DMS 273 (cell line): ENCODE measurements around the gene YPEL2.
A peak's percentile ranks its signal among the peaks of the same experiment; 100 is the strongest.
"Not testable (repeated sequence)": the region's sequence is repeated elsewhere in the genome, so short reads cannot be mapped to it uniquely, and the experiment has no call there.

ENCODE experiments used
- DNase-seq: peaks from one replicate; lab custom pipeline; 2025; ENCODE audit not compliant: unreplicated experiment; lab: John Stamatoyannopoulos, UW

The YPEL2 gene, protein sequence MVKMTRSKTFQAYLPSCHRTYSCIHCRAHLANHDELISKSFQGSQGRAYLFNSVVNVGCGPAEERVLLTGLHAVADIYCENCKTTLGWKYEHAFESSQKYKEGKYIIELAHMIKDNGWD

DNA sequence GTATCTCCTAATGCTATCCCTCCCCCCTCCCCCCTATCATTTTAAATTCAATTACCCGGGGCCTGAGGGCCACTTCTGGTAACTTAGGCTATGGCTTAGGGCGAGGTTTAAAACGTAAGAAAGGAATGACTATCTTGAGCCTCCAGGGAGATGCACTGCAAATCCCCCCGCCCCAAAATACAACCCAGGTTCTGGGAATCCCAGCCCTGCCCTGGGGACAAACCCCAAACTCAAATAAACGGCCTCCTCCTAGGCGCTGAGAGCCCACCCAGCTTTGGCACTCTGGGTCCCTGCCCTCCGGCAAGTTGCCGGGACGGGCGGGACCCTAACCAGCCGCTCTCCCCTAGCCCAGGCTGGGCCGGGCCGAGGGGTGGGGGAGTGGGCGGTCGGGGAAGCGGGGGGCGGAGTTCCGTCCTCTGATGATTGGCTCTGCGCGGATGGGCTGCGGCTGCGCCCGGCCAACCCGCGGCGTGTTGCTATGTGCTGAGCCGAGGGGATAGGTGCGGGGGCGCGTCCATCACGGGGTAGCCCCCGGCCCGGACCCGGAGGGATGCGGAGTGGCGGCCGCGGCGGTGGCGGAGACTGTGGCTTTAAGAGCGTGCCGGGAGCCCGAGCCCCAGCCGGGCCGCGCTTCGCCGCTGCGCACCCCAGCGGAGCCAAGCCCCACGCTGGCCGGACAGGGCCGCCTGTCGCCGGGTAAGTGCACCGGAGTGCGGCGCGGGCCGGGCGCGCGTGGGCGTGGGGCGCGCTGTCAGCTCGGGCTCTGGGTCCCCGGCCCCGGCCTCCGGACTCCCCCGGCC lies at the start of gene YPEL2:
TSS of gene YPEL2 (plus strand) at position 527 of the 800 bp plus-strand sequence. CDS start 21,755 bp downstream, outside the sequence.
- peak; percentile 98 for DNase-seq

DNA sequence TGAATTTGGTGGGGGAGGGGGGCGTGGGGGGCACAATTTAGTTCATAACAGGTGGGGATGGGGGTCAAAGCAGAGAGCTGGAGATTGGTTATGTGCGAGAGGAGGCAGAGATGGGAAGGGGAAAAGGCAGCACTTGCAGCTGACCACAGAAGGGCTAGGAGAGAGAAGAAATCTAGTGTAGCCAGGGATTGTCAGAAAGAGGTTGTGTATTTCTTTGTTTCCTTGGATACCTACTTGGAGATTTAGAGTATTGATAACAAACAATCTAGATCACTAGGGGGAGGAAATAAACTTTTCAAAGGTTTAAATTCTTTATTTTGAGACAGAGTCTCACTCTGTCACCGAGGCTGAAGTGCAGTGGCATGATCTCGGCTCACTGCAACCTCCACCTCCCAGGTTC lies 47.1 kb upstream of the YPEL2 start:
- DNase-seq = no peak

DNA sequence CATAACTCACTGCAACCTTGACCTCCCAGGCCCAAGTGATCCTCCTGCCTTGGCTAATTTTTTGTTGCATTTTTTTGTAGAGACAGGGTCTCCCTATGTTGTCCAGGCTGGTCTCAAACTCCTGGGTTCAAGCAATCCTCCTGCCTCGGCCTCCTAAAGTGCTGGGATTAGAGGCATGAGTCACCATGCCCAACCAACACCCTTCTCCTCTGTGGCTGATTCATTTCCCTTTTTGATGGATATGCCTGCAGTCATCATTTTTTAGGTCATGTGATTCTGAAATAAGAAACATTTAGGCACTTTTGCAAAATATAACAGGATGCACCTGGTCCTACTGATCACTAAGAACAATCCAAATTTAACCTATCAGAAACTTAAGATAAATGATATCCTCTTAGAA lies 44.0 kb upstream of the YPEL2 start:
- no peak for DNase-seq

DNA sequence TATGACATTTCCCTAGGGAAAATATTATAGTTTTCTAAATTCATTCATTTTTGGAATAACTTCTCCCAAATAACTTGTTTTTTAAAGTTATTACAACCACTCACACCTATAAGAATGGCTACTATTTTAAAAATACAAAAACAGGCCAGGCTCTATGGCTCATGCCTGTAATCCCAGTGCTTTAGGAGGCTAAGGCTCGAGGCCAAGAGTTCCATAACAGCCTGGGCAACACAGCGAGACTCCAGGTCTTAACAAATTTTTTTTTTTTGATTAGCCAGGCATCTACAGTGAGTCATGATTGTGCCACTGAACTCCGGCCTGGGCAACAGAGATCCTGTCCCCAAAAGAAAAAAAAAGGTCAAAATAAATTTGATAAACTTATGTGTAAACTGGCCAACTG lies 43.6 kb upstream of the YPEL2 start:
- DNase-seq = no peak

DNA sequence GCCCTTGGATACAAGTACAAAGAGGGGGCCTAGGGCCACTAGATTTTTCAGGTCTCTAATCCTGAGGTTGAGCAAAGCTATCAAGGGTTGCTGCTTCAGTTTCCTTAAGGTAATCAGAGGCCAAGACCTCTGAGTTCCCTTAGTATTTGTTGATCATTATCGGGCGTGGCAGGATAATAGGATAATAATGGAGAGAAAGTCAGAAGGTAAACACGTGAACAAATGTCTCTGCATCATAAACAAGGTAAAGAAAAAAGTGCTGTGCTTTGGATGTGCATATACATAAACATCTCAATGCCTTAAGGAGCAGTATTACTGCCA lies 41.5 kb upstream of the YPEL2 start:
- DNase-seq = no peak

DNA sequence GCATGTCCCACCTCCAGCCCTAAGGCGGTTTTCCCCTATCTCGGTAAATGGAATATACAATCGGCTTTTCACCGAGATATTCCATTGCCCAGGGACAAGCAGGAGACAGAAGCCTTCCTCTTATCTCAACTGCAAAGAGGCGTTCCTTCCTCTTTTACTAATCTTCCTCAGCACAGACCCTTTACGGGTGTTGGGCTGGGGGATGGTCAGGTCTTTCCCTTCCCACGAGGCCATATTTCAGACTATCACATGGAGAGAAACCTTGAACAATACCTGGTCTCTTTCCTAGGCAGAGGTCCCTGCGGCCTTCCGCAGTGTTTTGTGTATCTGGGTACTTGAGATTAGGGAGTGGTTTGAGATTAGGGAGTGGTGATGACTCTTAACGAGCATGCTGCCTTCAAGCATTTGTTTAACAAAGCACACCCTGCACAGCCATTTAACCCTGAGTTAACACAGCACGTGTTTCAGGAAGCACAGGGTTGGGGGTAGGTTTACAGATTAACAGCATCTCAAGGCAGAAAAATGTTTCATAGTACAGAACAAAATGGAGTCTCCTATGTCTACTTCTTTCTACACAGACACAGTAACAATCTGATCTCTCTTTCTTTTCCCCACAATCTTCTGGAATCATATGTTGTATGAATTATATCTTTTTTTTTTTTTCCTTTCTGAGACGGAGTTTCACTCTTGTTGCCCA lies 41.0 kb upstream of the YPEL2 start:
- DNase-seq = not testable (repeated sequence)

DNA sequence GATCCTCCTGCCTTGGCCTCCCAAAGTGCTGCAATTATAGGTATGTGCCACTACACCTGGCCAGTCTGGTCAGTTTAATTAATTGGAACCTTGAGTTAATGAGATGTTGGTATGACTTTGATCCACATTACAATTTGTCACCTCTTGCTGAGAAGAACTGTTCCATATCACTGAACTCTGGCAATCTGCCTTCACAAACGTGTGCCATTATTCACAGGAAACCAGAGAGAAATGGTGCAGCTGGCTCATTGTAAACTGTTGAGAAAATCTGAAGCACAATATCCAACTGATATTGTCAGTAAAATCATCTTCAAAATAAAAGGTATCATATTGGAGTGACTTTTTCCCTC lies 39.3 kb upstream of the YPEL2 start:
- no peak for DNase-seq

DNA sequence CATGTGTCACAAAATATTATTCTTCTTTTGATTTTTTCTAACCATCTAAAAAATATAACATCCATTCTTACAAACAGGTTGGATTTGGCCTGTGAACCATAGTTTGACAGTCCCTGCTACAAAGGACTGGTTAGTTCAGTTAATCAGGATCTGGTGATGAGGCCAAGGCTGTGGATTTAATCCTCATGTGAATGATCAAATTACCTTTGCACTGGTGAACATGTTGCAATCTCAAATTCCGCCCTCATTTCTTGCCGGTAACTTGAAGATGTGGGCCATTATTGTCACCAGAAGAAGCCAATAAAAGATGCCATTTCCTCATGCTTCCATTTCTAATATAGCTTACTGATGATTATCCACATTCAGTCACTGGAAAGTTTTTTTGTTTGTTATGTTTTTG lies 35.3 kb upstream of the YPEL2 start:
- DNase-seq = no peak

DNA sequence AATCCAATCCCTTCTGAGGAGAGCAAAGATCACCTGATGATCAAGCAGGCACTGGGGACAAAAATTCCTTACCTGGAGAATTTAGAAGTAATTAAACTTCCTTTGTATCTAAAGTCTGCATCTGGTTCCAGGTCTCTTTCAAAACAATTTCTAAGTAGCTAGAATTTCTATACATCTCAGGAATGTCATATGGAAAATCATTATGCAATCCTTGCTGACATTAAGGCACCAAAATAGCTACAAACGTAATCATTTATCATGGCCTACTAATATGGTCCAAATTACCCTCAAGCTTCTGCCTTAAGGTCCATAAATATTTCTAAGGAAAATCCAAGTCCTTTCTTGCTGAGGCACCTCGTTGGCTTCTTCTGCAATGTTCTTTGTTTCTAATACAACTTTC lies 32.9 kb upstream of the YPEL2 start:
- no peak for DNase-seq

DNA sequence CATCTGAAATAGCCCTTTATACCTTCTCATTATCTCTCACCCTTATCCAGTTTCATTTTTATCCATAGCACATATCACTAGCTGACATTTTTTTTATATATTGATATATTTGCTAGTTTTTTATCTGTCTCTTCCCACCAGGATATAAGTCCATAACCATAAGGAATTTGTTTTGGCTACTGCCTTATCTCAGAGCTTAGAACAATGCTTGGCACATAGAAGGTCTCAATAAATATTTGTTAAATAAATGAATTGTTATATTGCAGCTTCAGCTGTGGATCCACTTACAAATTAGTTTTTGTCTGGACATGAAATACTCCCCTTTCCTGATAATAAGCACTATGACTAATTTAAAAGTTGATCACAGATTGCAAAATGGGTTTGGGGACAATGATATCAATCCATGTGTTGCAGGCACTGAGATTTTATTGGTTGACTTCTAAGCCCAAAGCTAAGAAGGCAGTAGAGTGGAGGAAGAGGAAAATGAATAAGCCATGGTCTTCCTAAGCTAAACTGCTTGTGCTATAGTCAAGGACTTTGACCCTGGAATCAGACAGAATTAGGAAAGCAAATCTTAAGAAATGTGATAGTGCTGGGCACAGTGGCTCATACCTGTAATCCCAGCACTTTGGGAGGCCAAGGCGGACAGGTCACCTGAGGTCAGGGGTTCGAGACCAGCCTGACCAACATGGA lies 31.9 kb upstream of the YPEL2 start:
- no peak for DNase-seq

DNA sequence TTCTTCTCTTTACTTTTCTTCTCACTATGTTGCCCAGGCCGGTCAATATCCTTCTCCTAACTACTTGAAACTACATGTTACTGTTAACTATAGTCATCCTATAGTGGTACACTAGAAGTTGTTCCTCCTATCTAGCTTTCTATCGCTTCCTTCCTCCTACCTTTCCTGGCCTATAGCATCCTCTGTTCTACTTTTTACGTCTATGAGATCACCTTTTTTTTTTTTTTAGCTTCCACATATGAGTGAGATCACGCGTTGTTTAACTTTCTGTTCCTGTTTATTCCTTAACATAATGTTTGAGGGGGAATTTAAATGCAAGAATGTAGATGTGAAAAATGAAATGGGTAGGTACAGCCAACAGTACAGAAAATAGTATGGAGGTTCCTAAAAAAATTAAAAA lies 30.5 kb upstream of the YPEL2 start:
- DNase-seq = no peak

DNA sequence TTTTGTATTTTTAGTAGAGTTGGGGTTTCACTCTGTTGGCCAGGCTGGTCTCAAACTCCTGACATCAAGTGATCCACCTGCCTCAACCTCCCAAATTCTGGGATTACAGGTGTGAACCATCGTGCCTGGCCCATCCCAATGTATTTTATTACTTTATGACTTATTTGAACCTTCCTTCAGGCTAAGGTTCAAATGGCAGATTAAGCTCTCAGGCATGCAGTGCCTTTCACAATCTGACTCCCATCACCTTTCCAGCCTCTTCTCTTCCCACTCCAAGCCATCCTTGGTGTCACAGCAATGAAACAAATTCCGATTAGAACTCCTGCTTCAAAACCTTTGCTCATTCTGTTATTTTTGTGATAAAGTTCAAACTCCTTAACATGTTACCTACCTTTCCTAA lies 26.6 kb upstream of the YPEL2 start:
- no peak for DNase-seq

DNA sequence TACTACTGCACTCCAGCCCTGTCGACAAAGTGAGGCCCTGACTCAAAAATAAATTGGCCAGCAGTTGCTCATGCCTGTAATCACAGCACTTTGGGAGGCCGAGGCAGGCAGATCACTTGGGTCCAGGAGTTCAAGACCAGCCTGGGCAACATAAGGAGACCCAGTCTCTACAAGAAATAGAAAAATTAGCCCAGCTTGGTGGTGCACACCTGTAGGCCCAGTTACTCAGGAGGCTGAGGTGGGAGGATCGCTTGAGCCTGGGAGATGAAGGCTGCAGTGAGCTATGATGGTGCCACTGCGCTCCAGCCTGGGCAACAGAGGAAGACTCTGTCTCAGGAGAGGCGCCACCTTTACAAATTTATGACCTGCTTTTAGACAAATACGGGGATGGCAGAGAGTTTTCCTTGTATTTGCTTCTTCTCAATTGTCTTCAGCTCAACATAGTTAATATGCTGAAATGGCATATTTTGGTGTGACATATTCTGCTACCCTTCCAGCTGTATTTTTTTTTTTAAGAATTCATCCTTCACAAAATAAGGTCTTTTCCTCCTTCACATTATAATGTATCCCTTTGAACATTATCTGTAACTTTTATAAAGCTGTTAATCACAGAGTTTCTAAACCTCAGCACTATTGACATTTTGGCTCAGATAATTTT lies 21.1 kb upstream of the YPEL2 start:
- DNase-seq = no peak

DNA sequence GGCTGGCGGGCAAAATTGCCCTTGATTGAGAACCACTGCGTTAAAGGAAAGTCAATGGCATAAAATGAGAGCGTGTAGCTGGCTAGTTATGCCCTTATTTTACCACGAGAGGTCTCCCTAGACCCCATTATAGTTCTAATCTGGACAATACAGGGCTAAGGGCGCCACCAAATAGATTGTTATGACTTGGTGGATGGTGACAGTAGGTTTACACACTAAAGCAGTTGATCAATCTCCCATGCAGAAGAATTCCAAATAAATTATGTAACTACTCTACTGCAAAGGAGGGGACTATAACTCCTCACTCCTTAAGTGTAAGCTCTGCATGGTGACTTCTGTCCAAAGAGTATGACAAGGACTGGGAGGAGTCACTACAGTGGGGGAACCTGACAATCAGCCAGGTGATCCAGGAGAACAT lies 20.4 kb upstream of the YPEL2 start:
- peak; percentile 85 for DNase-seq

DNA sequence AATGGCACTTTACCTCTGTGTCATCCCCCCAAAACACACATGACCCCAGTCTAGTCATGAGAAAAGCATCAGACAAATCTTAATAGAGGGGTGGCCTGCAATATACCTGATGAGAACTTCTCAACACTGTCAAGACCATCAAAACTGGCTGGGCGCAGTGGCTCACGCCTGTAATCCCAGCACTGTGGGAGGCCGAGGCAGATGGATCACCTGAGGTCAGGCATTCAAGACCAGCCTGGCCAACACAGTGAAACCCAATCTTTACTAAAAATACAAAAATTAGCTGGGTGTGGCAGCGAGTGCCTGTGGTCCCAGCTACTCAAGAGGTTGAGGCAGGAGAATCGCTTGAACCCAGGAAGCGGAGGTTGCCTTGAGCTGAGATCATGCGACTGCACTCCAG lies 19.9 kb upstream of the YPEL2 start:
- not testable (repeated sequence) for DNase-seq

DNA sequence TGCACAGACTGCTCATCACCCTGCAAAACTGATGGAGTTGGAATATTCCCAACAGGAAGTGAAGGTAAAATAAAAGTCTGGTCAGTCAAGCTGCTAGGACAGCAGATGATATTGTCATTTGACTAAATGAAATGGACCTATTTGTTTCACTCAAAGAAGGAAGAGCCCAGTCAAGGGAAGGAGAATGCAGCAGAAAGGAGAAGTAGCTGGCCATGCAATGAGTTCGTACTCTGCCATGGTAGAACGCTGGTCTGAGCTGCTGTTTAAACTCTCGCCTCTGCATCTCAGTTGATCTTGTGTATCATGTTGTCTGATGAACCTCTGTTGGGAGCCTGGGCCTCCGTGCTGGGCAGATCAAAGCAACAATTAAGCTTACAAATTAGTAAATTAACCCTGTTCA lies 15.6 kb upstream of the YPEL2 start:
- DNase-seq = no peak

DNA sequence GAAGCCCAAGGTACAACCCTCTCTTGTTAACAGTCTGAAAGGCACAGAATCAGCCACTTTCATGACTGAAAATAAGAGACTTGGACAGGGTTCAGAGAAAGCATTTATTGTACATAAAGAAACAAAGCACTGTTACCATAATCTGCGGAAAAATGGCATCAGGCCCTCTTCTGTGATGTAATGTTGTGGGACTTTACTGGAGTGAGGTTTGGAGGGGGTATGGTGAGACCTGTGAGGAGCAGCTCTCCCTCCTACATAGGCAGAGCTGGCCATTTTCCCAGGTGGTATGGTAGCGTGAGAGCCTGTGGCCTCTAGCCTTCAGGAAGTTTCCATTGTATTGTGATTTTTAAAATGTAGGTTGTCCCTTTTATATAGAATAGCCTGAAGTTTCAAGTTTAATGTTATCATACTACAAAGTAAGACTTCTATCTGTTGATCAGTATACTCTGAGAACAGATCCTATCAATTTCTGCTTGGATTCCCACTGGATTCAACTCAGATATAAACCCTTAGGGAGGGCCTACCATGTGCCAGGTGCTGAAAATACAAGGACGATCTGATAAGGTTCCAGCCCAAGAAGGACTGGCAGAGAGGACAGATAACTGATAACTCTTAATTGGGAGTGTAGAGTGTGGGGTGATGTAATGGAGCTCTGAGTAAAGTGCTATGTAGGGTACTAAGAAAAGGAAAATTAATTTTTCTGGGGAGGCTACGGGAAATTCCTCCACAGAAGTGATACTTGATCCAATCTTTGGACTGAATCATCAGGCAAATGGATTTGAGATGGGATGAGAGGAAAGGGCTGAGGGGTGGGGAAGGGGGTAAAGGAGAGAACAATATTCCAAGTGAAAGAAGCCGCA lies 4.1 kb upstream of the YPEL2 start:
- DNase-seq = peak; percentile 65

DNA sequence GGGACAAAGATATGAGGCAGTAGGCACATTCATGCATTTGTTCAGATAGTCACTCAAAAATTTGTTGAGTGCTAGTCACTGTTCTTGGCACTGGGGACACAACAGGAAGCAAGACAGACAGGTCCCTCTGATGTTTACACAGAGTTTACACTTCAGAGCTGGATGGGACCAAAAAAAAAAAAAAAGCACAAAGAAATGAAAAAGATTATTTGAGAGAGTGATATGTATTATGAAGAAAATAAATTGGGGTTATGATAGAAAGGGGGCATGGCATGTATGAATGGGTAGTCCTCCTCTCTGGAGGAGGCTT lies 3.5 kb upstream of the YPEL2 start:
- peak; percentile 59 for DNase-seq

DNA sequence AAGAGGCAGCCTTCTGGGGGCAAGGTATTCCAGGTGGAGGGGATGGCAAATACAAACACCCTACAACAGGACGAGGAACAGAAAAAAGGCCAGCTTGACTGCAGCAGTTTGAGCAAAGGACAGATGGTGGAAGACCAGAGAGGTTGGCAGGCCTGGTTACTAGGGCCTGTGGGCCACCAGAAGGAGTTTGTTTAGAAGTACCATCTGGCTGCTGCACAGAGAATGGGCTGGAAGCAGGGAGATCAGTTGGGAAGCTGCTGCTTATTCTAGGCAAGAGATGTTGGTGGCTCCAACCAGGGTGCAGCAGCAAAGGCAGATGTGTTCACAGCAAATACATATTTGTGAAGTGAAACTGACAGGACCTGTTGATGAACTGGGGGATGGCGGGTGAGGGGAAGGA lies 2.9 kb upstream of the YPEL2 start:
- DNase-seq = peak; percentile 99

DNA sequence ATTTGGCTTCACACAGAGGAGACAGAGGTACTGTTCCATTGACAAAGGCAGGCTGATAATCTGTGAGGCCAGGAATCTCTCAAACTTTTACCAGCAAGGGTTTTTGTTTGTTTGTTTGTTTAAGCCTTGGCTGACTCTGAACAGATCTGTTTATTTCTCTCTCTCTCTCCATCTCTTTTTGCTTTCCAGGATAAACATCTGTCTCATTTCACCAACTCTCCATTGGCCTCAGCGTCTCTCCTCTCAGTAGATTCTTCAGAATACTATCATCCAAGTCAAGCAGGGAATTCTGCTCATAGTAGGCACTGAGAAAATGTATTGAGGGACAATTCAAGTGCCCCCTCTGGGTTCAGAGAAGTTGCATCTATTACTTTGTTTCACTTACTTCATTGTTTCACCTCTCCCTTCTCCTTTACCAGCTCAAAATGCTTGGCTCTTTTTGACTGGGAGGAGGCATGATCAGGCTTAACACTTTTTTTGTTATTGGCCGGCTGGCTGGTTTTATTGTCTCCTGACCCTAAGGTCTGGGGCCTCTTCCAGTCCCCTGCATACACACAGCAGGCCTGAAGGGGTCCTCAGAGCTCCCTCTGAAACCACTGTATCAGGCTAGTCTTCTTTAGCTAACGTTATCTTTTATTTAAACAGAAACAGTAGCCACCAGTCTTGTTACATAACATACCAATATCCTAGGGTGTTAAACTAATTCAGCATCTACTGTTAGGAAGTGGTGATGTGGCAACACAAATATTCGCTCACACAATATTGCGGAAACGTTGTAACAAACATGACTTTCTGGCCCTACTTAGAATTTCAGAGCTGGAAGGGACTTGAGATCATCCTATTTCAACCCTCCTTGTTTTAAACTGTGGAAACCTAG lies 2.0 kb upstream of the YPEL2 start:
- DNase-seq = peak; percentile 88
